HEK293 (cell line): ENCODE measurements around the gene C17orf58.

ENCODE experiments used
- BCL11A ChIP-seq: fragments of 450-650 bp; formaldehyde crosslinking; IDR thresholded peaks from 2 replicates; pipeline ENCODE4 v1.5.1; 2016; ENCODE audit warnings: low read depth, missing biosample characterization, missing genetic modification characterization
- GLIS2 ChIP-seq: fragments of 450-650 bp; formaldehyde crosslinking; IDR thresholded peaks from 2 replicates; pipeline ENCODE4 v1.5.1; 2016; ENCODE audit warnings: missing biosample characterization, missing genetic modification characterization
- KLF10 ChIP-seq: fragments of 450-650 bp; IDR thresholded peaks from 2 replicates; pipeline ENCODE4 v1.5.1; 2018; ENCODE audit warnings: missing biosample characterization, mild to moderate bottlenecking, missing genetic modification characterization
- MZF1 ChIP-seq: fragments of 450-650 bp; formaldehyde crosslinking; IDR thresholded peaks from 2 replicates; pipeline ENCODE4 v1.5.1; 2017; ENCODE audit warnings: missing biosample characterization, missing genetic modification characterization, borderline replicate concordance
- WT1 ChIP-seq: fragments of 450-650 bp; formaldehyde crosslinking; IDR thresholded peaks from 2 replicates; pipeline ENCODE4 v1.5.1; 2016; ENCODE audit warnings: missing biosample characterization, missing genetic modification characterization
- ZBTB21 ChIP-seq: fragments of 450-650 bp; formaldehyde crosslinking; IDR thresholded peaks from 2 replicates; pipeline ENCODE4 v1.5.1; 2017; ENCODE audit warnings: missing biosample characterization, missing genetic modification characterization
- ZFP69B ChIP-seq: fragments of 450-650 bp; formaldehyde crosslinking; IDR thresholded peaks from 2 replicates; pipeline ENCODE4 v1.5.1; 2016; ENCODE audit warnings: missing biosample characterization, missing genetic modification characterization
- ZNF23 ChIP-seq: fragments of 450-650 bp; formaldehyde crosslinking; IDR thresholded peaks from 2 replicates; pipeline ENCODE4 v1.5.1; 2016; ENCODE audit warnings: missing biosample characterization, missing genetic modification characterization, borderline replicate concordance
- ZNF248 ChIP-seq: fragments of 450-650 bp; formaldehyde crosslinking; IDR thresholded peaks from 2 replicates; pipeline ENCODE4 v1.5.1; 2017; ENCODE audit warnings: missing biosample characterization, missing genetic modification characterization
- ZNF37A ChIP-seq: fragments of 450-650 bp; IDR thresholded peaks from 2 replicates; pipeline ENCODE4 v1.5.1; 2018; ENCODE audit warnings: missing biosample characterization, missing genetic modification characterization
- ZNF629 ChIP-seq: fragments of 450-650 bp; formaldehyde crosslinking; IDR thresholded peaks from 2 replicates; pipeline ENCODE4 v1.5.1; 2017; ENCODE audit warnings: missing biosample characterization, missing genetic modification characterization
- ZNF785 ChIP-seq: fragments of 450-650 bp; formaldehyde crosslinking; IDR thresholded peaks from 2 replicates; pipeline ENCODE4 v1.5.1; 2016; ENCODE audit warnings: missing biosample characterization, missing genetic modification characterization
- ZNF843 ChIP-seq: fragments of 450-650 bp; formaldehyde crosslinking; IDR thresholded peaks from 2 replicates; pipeline ENCODE4 v1.5.1; 2016; ENCODE audit warnings: missing biosample characterization, missing genetic modification characterization
- ZXDB ChIP-seq: fragments of 450-650 bp; formaldehyde crosslinking; IDR thresholded peaks from 2 replicates; pipeline ENCODE4 v1.5.1; 2016; ENCODE audit warnings: missing biosample characterization, missing genetic modification characterization
- TF ChIP-seq, protein P1 (sequence below): fragments of 450-650 bp; formaldehyde crosslinking; IDR thresholded peaks from 2 replicates; pipeline ENCODE4 v1.5.1; 2016; ENCODE audit warnings: missing biosample characterization, missing genetic modification characterization
- TF ChIP-seq, protein P2 (sequence below): fragments of 450-650 bp; formaldehyde crosslinking; IDR thresholded peaks from 2 replicates; pipeline ENCODE4 v1.5.1; 2016; ENCODE audit warnings: missing biosample characterization, missing genetic modification characterization
- TF ChIP-seq, protein P3 (sequence below): fragments of 450-650 bp; formaldehyde crosslinking; IDR thresholded peaks from 2 replicates; pipeline ENCODE4 v1.5.1; 2016; ENCODE audit warnings: missing biosample characterization, missing genetic modification characterization
- TF ChIP-seq, protein P4 (sequence below): fragments of 450-650 bp; IDR thresholded peaks from 2 replicates; pipeline ENCODE4 v1.5.1; 2018; ENCODE audit warnings: missing biosample characterization, mild to moderate bottlenecking, missing genetic modification characterization
- TF ChIP-seq, protein P5 (sequence below): fragments of 450-650 bp; formaldehyde crosslinking; IDR thresholded peaks from 2 replicates; pipeline ENCODE4 v1.5.1; 2016; ENCODE audit warnings: missing biosample characterization, missing genetic modification characterization
- TF ChIP-seq, protein P6 (sequence below): fragments of 450-650 bp; formaldehyde crosslinking; IDR thresholded peaks from 2 replicates; pipeline ENCODE4 v1.5.1; 2016; ENCODE audit warnings: missing biosample characterization, missing genetic modification characterization, borderline replicate concordance

C17orf58 gene

DNA sequence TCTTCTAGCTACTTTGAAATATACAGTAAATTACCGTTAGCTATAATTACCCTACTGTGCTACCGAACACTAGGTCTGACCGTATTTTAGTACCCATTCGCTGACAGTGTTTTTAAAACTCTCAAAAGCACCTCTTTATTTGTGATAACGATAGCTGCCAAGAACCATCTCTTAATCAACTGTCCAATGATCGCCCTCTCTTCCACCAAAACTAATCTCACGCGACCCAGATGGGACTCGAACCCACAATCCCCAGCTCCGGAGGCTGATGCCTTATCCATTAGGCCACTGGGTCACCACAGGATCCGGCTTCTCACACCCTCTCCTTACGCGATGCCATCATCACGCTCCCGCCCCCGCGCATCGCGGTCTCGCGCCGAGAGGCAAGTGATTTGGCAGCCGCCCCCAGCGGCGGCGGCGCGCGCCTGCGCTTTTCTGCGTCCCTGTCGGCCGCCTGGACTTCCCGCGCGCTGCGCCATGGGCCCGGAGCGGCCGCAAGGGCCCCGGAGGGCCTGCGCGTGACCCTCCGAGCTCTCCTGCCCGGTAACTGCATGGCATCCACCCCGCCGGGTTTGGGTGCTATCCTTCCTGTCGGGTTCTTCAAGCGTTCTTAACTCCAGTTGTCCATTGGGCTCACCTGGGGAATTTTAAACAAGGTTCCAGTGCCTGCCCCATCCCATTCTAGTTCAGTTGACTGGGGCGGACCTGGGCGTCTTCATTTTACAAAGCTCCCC, 23.6 kb upstream of the C17orf58 start (continued):
- TF ChIP-seq WT1 (tag by site-specific recombination), result peak; percentile 50; the same call in 1 of the 2 replicates
- TF ChIP-seq ZXDB (tag by site-specific recombination), result peak; percentile 84
- TF ChIP-seq, protein P1, sequence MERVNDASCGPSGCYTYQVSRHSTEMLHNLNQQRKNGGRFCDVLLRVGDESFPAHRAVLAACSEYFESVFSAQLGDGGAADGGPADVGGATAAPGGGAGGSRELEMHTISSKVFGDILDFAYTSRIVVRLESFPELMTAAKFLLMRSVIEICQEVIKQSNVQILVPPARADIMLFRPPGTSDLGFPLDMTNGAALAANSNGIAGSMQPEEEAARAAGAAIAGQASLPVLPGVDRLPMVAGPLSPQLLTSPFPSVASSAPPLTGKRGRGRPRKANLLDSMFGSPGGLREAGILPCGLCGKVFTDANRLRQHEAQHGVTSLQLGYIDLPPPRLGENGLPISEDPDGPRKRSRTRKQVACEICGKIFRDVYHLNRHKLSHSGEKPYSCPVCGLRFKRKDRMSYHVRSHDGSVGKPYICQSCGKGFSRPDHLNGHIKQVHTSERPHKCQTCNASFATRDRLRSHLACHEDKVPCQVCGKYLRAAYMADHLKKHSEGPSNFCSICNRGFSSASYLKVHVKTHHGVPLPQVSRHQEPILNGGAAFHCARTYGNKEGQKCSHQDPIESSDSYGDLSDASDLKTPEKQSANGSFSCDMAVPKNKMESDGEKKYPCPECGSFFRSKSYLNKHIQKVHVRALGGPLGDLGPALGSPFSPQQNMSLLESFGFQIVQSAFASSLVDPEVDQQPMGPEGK (tag by site-specific recombination), result peak; percentile 96
- peak; percentile 76; the same call in 1 of the 2 replicates for TF ChIP-seq ZBTB21 (tag by site-specific recombination)
- TF ChIP-seq ZNF843 (tag by site-specific recombination), result peak; percentile 85
- TF ChIP-seq, protein P2, sequence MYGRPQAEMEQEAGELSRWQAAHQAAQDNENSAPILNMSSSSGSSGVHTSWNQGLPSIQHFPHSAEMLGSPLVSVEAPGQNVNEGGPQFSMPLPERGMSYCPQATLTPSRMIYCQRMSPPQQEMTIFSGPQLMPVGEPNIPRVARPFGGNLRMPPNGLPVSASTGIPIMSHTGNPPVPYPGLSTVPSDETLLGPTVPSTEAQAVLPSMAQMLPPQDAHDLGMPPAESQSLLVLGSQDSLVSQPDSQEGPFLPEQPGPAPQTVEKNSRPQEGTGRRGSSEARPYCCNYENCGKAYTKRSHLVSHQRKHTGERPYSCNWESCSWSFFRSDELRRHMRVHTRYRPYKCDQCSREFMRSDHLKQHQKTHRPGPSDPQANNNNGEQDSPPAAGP, result peak; percentile 98
- TF ChIP-seq, protein P3, sequence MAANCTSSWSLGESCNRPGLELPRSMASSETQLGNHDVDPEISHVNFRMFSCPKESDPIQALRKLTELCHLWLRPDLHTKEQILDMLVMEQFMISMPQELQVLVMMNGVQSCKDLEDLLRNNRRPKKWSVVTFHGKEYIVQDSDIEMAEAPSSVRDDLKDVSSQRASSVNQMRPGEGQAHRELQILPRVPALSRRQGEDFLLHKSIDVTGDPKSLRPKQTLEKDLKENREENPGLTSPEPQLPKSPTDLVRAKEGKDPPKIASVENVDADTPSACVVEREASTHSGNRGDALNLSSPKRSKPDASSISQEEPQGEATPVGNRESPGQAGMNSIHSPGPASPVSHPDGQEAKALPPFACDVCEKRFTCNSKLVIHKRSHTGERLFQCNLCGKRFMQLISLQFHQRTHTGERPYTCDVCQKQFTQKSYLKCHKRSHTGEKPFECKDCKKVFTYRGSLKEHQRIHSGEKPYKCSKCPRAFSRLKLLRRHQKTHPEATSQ (tag by site-specific recombination), result peak; percentile 92; the same call in 1 of the 2 replicates
- TF ChIP-seq, protein P4, sequence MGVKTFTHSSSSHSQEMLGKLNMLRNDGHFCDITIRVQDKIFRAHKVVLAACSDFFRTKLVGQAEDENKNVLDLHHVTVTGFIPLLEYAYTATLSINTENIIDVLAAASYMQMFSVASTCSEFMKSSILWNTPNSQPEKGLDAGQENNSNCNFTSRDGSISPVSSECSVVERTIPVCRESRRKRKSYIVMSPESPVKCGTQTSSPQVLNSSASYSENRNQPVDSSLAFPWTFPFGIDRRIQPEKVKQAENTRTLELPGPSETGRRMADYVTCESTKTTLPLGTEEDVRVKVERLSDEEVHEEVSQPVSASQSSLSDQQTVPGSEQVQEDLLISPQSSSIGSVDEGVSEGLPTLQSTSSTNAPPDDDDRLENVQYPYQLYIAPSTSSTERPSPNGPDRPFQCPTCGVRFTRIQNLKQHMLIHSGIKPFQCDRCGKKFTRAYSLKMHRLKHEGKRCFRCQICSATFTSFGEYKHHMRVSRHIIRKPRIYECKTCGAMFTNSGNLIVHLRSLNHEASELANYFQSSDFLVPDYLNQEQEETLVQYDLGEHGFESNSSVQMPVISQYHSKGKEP, result peak; percentile 7; the same call in 1 of the 2 replicates
- peak; percentile 87; the same call in 1 of the 2 replicates for TF ChIP-seq MZF1 (tag by site-specific recombination)
- peak; percentile 84; the same call in 1 of the 2 replicates for TF ChIP-seq KLF10 (tag by site-specific recombination)
- peak; percentile 57; the same call in 1 of the 2 replicates for TF ChIP-seq BCL11A (tag by site-specific recombination)
- peak; percentile 89; the same call in 1 of the 2 replicates for TF ChIP-seq ZNF785 (tag by site-specific recombination)
- TF ChIP-seq, protein P5, sequence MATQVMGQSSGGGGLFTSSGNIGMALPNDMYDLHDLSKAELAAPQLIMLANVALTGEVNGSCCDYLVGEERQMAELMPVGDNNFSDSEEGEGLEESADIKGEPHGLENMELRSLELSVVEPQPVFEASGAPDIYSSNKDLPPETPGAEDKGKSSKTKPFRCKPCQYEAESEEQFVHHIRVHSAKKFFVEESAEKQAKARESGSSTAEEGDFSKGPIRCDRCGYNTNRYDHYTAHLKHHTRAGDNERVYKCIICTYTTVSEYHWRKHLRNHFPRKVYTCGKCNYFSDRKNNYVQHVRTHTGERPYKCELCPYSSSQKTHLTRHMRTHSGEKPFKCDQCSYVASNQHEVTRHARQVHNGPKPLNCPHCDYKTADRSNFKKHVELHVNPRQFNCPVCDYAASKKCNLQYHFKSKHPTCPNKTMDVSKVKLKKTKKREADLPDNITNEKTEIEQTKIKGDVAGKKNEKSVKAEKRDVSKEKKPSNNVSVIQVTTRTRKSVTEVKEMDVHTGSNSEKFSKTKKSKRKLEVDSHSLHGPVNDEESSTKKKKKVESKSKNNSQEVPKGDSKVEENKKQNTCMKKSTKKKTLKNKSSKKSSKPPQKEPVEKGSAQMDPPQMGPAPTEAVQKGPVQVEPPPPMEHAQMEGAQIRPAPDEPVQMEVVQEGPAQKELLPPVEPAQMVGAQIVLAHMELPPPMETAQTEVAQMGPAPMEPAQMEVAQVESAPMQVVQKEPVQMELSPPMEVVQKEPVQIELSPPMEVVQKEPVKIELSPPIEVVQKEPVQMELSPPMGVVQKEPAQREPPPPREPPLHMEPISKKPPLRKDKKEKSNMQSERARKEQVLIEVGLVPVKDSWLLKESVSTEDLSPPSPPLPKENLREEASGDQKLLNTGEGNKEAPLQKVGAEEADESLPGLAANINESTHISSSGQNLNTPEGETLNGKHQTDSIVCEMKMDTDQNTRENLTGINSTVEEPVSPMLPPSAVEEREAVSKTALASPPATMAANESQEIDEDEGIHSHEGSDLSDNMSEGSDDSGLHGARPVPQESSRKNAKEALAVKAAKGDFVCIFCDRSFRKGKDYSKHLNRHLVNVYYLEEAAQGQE (tag by site-specific recombination), result peak; percentile 59
- TF ChIP-seq ZFP69B (tag by site-specific recombination), result peak; percentile 80; the same call in 1 of the 2 replicates
- TF ChIP-seq ZNF23 (tag by site-specific recombination), result no peak
- peak; percentile 94 for TF ChIP-seq ZNF629
- peak; percentile 94 for TF ChIP-seq GLIS2 (tag by site-specific recombination)
- TF ChIP-seq, protein P6, sequence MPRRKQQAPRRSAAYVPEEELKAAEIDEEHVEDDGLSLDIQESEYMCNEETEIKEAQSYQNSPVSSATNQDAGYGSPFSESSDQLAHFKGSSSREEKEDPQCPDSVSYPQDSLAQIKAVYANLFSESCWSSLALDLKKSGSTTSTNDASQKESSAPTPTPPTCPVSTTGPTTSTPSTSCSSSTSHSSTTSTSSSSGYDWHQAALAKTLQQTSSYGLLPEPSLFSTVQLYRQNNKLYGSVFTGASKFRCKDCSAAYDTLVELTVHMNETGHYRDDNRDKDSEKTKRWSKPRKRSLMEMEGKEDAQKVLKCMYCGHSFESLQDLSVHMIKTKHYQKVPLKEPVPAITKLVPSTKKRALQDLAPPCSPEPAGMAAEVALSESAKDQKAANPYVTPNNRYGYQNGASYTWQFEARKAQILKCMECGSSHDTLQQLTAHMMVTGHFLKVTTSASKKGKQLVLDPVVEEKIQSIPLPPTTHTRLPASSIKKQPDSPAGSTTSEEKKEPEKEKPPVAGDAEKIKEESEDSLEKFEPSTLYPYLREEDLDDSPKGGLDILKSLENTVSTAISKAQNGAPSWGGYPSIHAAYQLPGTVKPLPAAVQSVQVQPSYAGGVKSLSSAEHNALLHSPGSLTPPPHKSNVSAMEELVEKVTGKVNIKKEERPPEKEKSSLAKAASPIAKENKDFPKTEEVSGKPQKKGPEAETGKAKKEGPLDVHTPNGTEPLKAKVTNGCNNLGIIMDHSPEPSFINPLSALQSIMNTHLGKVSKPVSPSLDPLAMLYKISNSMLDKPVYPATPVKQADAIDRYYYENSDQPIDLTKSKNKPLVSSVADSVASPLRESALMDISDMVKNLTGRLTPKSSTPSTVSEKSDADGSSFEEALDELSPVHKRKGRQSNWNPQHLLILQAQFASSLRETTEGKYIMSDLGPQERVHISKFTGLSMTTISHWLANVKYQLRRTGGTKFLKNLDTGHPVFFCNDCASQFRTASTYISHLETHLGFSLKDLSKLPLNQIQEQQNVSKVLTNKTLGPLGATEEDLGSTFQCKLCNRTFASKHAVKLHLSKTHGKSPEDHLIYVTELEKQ (tag by site-specific recombination), result peak; percentile 96
- TF ChIP-seq ZNF248 (tag by site-specific recombination), result no peak
- 0 out of 2 replicates have a peak, but pooled peaks have one; percentile 24 for TF ChIP-seq ZNF37A (tag by site-specific recombination)
